Endodermal cell (in vitro differentiated cells): ENCODE measurements around the gene TNFRSF1A. TPM values are rescaled to one million over a fixed set of nuclear protein-coding genes. Genes with fewer than 3 reads are reported as not detected.
A peak's percentile ranks its signal among the peaks of the same experiment; 100 is the strongest.

ENCODE experiments used
- DNase-seq: peaks from one replicate; pipeline ENCODE4 v3.0.0-alpha.2; 2017
- H3K27ac ChIP-seq: 2 replicates; pipeline ENCODE4 v1.5.1; 2013; ENCODE audit warnings: mild to moderate bottlenecking, low read depth, low read length, moderate library complexity
- H3K27me3 ChIP-seq: 2 replicates; pipeline ENCODE4 v1.6.1; 2013; ENCODE audit warnings: mild to moderate bottlenecking, low read length, moderate library complexity; ENCODE audit not compliant: insufficient read depth, control insufficient read depth, poor library complexity, severe bottlenecking
- H3K36me3 ChIP-seq: 2 replicates; pipeline ENCODE4 v1.7.0; 2013; ENCODE audit warnings: mild to moderate bottlenecking, low read length, moderate library complexity; ENCODE audit not compliant: control insufficient read depth, insufficient read depth
- H3K4me1 ChIP-seq: one replicate; pipeline ENCODE4 v1.7.0; 2013; ENCODE audit warnings: low read length; ENCODE audit not compliant: control insufficient read depth, insufficient read depth
- H3K4me3 ChIP-seq: 2 replicates; pipeline ENCODE4 v1.5.1; 2013; ENCODE audit warnings: mild to moderate bottlenecking, low read length, moderate library complexity
- H3K9ac ChIP-seq: 2 replicates; pipeline ENCODE4 v1.6.1; 2013; ENCODE audit warnings: mild to moderate bottlenecking, low read length, moderate library complexity; ENCODE audit not compliant: poor library complexity, severe bottlenecking; ENCODE audit errors: extremely low read depth
- H3K9me3 ChIP-seq: 2 replicates; pipeline ENCODE4 v1.6.1; 2013; ENCODE audit warnings: mild to moderate bottlenecking, low read length, moderate library complexity; ENCODE audit not compliant: control insufficient read depth
- H3K27ac Mint-ChIP-seq: 2 replicates; pipeline ENCODE4 v1.8.0; 2020; ENCODE audit warnings: mixed read lengths
- H3K27me3 Mint-ChIP-seq: 2 replicates; pipeline ENCODE4 v1.8.0; 2021; ENCODE audit warnings: mild to moderate bottlenecking, mixed read lengths; ENCODE audit not compliant: insufficient read depth
- H3K36me3 Mint-ChIP-seq: 2 replicates; pipeline ENCODE4 v1.8.0; 2020; ENCODE audit warnings: low read depth, mixed read lengths
- H3K4me1 Mint-ChIP-seq: 2 replicates; pipeline ENCODE4 v1.8.0; 2020; ENCODE audit warnings: mixed read lengths
- H3K4me3 Mint-ChIP-seq: 2 replicates; pipeline ENCODE4 v1.8.0; 2020; ENCODE audit warnings: mild to moderate bottlenecking, moderate library complexity, mixed read lengths
- H3K9me3 Mint-ChIP-seq: 2 replicates; pipeline ENCODE4 v1.8.0; 2020; ENCODE audit warnings: mild to moderate bottlenecking, mixed read lengths
- WGBS, 2 experiments: methylation state at CpG; one replicate each; pipeline versions ENCODE4 v1.1.5 to v1.1.7; 2013; ENCODE audit warnings: missing lambda C conversion rate in 2 of 2, mixed read lengths in 1 of 2; ENCODE audit not compliant: insufficient coverage in 1 of 2, insufficient read length in 1 of 2; 5-methylcytosine and 5-hydroxymethylcytosine counted together
- total RNA-seq, 2 donors: library from RNA; stranded (reverse); fragmentation: NEBNext Ultra II Directional in 1 of 2; extraction: Animal tissue kit (Norgen Biotek cat#: 25700) in 1 of 2; gene quantifications; 2 replicates in 1 of 2; 3 replicates in 1 of 2; pipeline ENCODE4 v1.2.1, GENCODE V29; 2021
- TF ChIP-seq, protein P1 (sequence below): fragments of 200-600 bp; sonication (generic); conservative IDR thresholded peaks from 2 replicates; pipeline ENCODE4 v1.5.0; 2021; ENCODE audit warnings: antibody characterized with exemption, mild to moderate bottlenecking

The TNFRSF1A gene
- total RNA-seq, 2 donors from 2014 or later = 43.2 to 86.2 TPM

DNA sequence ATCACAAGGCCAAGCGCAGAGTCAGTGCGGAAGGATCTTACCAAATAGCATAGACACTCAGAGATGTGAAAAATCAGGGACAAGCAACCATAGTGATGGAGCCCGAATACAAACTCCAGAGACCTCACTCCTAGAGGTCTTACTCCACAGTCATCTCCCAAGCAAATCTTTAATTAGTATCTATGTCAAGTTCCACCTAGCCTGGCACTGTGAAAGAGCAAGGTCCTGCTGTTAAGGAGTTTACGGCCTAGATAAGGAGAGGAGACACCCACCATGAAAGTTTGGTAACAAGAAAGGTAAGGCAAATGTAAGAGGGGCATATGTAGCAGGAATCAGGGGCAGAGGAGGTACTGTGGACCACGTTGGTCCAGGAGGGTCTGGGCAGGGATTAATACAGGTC is 38.8 kb downstream of the TNFRSF1A start:
- no peaks in the 10 kb centered on the region for H3K36me3 ChIP-seq
- no peak for DNase-seq
- TF ChIP-seq, protein P1, sequence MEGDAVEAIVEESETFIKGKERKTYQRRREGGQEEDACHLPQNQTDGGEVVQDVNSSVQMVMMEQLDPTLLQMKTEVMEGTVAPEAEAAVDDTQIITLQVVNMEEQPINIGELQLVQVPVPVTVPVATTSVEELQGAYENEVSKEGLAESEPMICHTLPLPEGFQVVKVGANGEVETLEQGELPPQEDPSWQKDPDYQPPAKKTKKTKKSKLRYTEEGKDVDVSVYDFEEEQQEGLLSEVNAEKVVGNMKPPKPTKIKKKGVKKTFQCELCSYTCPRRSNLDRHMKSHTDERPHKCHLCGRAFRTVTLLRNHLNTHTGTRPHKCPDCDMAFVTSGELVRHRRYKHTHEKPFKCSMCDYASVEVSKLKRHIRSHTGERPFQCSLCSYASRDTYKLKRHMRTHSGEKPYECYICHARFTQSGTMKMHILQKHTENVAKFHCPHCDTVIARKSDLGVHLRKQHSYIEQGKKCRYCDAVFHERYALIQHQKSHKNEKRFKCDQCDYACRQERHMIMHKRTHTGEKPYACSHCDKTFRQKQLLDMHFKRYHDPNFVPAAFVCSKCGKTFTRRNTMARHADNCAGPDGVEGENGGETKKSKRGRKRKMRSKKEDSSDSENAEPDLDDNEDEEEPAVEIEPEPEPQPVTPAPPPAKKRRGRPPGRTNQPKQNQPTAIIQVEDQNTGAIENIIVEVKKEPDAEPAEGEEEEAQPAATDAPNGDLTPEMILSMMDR = no peak
- H3K4me1 ChIP-seq = no peaks in the 10 kb centered on the region
- peaks cover 8% of the 10 kb centered on the region for H3K27me3 Mint-ChIP-seq
- H3K27ac ChIP-seq = no peak overlapping the region
- H3K36me3 Mint-ChIP-seq = no peaks in the 10 kb centered on the region
- H3K9me3 ChIP-seq = no peaks in the 10 kb centered on the region
- peaks cover 18% of the 10 kb centered on the region for H3K4me1 Mint-ChIP-seq
- no peak overlapping the region for H3K4me3 Mint-ChIP-seq
- H3K27ac Mint-ChIP-seq = peak overlapping the region; percentile 4
- H3K4me3 ChIP-seq = no peak overlapping the region
- H3K9me3 Mint-ChIP-seq = peaks cover 11% of the 10 kb centered on the region
- H3K9ac ChIP-seq = no peak overlapping the region
- no peaks in the 10 kb centered on the region for H3K27me3 ChIP-seq
- WGBS, 2 experiments = 93 to 100% methylated on average over 3 to 5 of the region's 5 CpGs

DNA sequence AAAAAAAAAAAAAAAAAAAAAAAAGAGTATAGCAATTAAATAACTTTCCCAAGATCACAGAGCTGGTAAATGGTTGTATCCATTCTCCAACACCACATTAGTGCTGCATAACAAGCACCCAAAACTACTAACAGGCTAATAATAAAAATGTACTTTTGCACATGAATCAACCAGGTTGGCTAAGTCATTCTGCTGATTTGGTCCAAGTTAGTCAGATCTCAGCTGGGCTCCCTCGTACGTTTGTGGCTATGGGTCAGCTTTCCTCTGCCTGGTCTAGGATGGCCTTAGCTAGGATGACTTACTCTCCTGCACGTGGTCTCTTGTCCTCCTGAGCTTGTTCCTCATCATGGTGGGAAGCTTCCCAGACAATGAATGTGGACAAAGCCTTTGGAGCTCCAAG is 39.3 kb downstream of the TNFRSF1A start:
- Histone ChIP-seq H3K27ac (no peak overlapping the region), H3K36me3 (no peaks in the 10 kb centered on the region), H3K9me3 (no peaks in the 10 kb centered on the region), H3K27me3 (no peaks in the 10 kb centered on the region), H3K9ac (no peak overlapping the region), H3K4me3 (no peak overlapping the region), H3K4me1 (no peaks in the 10 kb centered on the region)
- TF ChIP-seq, protein P1 = no peak
- H3K9me3 Mint-ChIP-seq = peaks cover 16% of the 10 kb centered on the region
- peaks cover 18% of the 10 kb centered on the region for H3K4me1 Mint-ChIP-seq
- DNase-seq = no peak
- 94% methylated on average over 2 to 3 of the region's 3 CpGs for WGBS, 2 experiments
- no peak overlapping the region for H3K27ac Mint-ChIP-seq
- no peaks in the 10 kb centered on the region for H3K36me3 Mint-ChIP-seq
- H3K27me3 Mint-ChIP-seq = peaks cover 5% of the 10 kb centered on the region
- no peak overlapping the region for H3K4me3 Mint-ChIP-seq

GRCh38 chr12:6301721-6302120 is 40.2 kb downstream of the TNFRSF1A start:
- Histone ChIP-seq H3K27ac (no peak overlapping the region), H3K36me3 (no peaks in the 10 kb centered on the region), H3K4me3 (no peak overlapping the region), H3K27me3 (no peaks in the 10 kb centered on the region), H3K4me1 (no peaks in the 10 kb centered on the region), H3K9me3 (no peaks in the 10 kb centered on the region), H3K9ac (no peak overlapping the region)
- DNase-seq = no peak
- Mint-ChIP-seq H3K27me3 (peaks cover 2% of the 10 kb centered on the region), H3K4me1 (peaks cover 18% of the 10 kb centered on the region), H3K9me3 (peaks cover 21% of the 10 kb centered on the region), H3K36me3 (no peaks in the 10 kb centered on the region), H3K27ac (no peak overlapping the region), H3K4me3 (no peak overlapping the region)
- TF ChIP-seq, protein P1 = no peak
- WGBS, 2 experiments = 94 to 97% methylated on average over 6 to 7 of the region's 7 CpGs
